Thyroid gland (tissue), 4 donors: ENCODE results near the gene WBP4. TPM values are rescaled to one million over a fixed set of nuclear protein-coding genes. Genes with fewer than 3 reads are reported as not detected.

Experiments used
- DNase-seq, 2 donors: peaks; one replicate each; pipeline ENCODE4 v3.0.0-alpha.2; 2019
- H3K27ac ChIP-seq, 3 donors: fragments of 200-600 bp; sonication (generic); 1 replicate in 2 of 3; 2 replicates in 1 of 3; pipeline ENCODE4 v1.5.1; 2016 to 2019; ENCODE audit warnings: mild to moderate bottlenecking in 1 of 3, moderate library complexity in 1 of 3
- H3K27me3 ChIP-seq: fragments of 200-600 bp; sonication (generic); one replicate; pipeline ENCODE4 v1.5.1; 2019
- H3K36me3 ChIP-seq, 2 donors: fragments of 200-600 bp; sonication (generic); one replicate each; pipeline ENCODE4 v1.5.1; 2016 to 2019
- H3K4me1 ChIP-seq, 2 donors: fragments of 200-600 bp; sonication (generic); one replicate each; pipeline ENCODE4 v1.5.1; 2017 to 2019
- H3K4me3 ChIP-seq, 3 donors: fragments of 200-600 bp; sonication (generic); replicated peaks in 1 of 3; 1 replicate in 2 of 3; 2 replicates in 1 of 3; pipeline ENCODE4 v1.5.1; 2016; ENCODE audit warnings: mild to moderate bottlenecking in 1 of 3
- H3K9me3 ChIP-seq: fragments of 200-600 bp; sonication (generic); one replicate; pipeline ENCODE4 v1.5.1; 2017
- POLR2A ChIP-seq, 2 donors: fragments of 450-650 bp; IDR thresholded peaks; one replicate each; pipeline ENCODE4 v1.6.1; 2017; ENCODE audit warnings: antibody characterized with exemption in 2 of 2, mild to moderate bottlenecking in 2 of 2, moderate library complexity in 1 of 2
- WGBS, 2 donors: methylation state at CpG; one replicate each; pipeline ENCODE4 v1.1.5; 2017; 5-methylcytosine and 5-hydroxymethylcytosine counted together
- intact Hi-C: fragments of 100-400 bp; cut with DNase I; formaldehyde crosslinking; loops from one replicate; pipeline ENCODE4 v1.15.1; 2023
- total RNA-seq, 4 donors: library from RNA; depleted of rRNA; stranded (reverse); fragments of >200 nt; gene quantifications; one replicate each; pipeline ENCODE4 v1.2.3, GENCODE V29; 2016
- TF ChIP-seq, protein P1 (sequence below), 6 experiments: fragments of 200-600 bp in 3 of 6; fragments of 450-650 bp in 3 of 6; sonication (generic) in 3 of 6; IDR thresholded peaks; one replicate each; pipeline ENCODE4 v1.5.1; 2016 to 2019; ENCODE audit warnings: antibody characterized with exemption in 6 of 6, mild to moderate bottlenecking in 2 of 6, inconsistent platforms in 1 of 6, moderate library complexity in 1 of 6

WBP4 gene
- total RNA-seq, 4 donors from 2014 or later: 9.4 to 19.2 (median 10.6) TPM

DNA sequence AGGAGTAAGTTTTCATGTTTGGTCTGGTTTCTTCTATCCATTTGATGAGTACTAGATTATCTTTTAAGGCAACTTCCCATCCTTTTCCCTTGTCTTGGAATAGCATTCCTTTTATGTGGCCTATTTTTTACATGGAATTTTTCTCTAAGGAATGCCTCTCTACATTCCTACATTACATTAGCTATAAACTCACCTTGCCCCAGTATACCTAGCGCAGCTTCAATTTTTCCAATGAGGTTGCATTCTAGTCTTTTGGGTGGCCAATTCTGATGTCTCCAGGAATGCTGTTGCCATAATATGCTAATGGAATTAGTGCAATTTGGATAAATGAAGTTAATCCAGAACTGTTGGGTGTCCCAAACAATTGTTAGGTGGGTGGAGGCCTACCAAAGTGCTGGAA lies 37.5 kb downstream of the WBP4 start:
- TF ChIP-seq POLR2A (IDR thresholded peaks at IDR 0.05): no peak
- TF ChIP-seq, protein P1, sequence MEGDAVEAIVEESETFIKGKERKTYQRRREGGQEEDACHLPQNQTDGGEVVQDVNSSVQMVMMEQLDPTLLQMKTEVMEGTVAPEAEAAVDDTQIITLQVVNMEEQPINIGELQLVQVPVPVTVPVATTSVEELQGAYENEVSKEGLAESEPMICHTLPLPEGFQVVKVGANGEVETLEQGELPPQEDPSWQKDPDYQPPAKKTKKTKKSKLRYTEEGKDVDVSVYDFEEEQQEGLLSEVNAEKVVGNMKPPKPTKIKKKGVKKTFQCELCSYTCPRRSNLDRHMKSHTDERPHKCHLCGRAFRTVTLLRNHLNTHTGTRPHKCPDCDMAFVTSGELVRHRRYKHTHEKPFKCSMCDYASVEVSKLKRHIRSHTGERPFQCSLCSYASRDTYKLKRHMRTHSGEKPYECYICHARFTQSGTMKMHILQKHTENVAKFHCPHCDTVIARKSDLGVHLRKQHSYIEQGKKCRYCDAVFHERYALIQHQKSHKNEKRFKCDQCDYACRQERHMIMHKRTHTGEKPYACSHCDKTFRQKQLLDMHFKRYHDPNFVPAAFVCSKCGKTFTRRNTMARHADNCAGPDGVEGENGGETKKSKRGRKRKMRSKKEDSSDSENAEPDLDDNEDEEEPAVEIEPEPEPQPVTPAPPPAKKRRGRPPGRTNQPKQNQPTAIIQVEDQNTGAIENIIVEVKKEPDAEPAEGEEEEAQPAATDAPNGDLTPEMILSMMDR (IDR thresholded peaks at IDR 0.05): no peak
- Histone ChIP-seq H3K4me3 (no peak overlapping the region), H3K27me3 (no peaks in the 10 kb centered on the region), H3K4me1 (no peaks in the 10 kb centered on the region), H3K36me3 (no peaks in the 10 kb centered on the region), H3K27ac (no peak overlapping the region), H3K9me3 (no peaks in the 10 kb centered on the region)
- no peak for DNase-seq
- 95 to 98% methylated on average over 1 of the region's 1 CpG for WGBS, 2 donors
- intact Hi-C loops: no loop called here

DNA sequence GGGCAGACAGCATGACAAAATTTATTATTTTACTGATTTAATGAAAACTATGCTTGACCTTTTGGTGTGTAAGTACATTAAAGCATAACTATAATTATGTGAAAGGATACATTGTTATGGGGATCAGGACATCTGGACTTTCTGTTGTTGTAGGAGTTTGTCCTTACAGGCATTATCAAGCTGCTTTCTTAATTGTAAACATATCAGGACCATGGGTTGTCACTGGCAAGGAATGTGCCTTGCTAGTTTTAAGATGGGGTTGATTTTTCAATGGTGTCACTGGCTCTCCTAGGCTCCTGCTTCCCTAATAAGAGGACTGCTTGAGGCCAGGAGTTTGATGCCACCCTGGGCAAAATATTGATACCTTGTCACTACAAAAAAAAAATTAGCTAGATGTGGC lies 38.7 kb downstream of the WBP4 start:
- intact Hi-C loops: no loop called here
- DNase-seq: no peak
- Histone ChIP-seq H3K4me1 (no peaks in the 10 kb centered on the region), H3K27me3 (no peaks in the 10 kb centered on the region), H3K36me3 (no peaks in the 10 kb centered on the region), H3K4me3 (no peak overlapping the region), H3K9me3 (no peaks in the 10 kb centered on the region), H3K27ac (no peak overlapping the region)
- TF ChIP-seq, protein P1 (IDR thresholded peaks at IDR 0.05): no peak
- no peak for TF ChIP-seq POLR2A (IDR thresholded peaks at IDR 0.05)

DNA sequence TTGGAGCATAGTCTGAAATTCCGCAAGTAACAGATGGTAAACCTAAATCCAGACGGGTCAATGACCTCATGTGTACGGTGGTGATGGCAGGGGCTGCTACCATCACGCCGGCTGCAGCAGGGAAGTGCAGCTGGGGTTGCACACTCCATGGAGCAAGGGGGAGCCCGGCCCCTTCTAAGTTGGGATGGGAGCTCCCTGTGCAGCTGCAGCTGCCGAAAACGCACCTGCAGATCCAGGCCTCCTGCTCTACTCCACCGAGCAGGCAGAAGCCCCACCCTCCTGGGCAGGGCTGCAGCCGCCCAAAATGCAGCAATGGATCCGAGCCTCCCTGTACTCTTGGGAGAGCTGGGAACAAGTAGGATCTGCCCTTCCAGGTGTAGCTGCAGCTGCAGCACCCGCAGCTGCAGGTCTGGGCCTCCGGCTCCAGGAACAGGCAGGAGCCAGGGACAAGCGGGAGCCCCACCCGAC lies 45.8 kb downstream of the WBP4 start:
- Histone ChIP-seq H3K4me1 (no peaks in the 10 kb centered on the region), H3K27me3 (no peaks in the 10 kb centered on the region), H3K9me3 (no peaks in the 10 kb centered on the region), H3K27ac (no peak overlapping the region), H3K36me3 (no peaks in the 10 kb centered on the region), H3K4me3 (no peak overlapping the region)
- 92 to 94% methylated on average over 7 to 9 of the region's 15 CpGs for WGBS, 2 donors
- DNase-seq: no peak
- no peak for TF ChIP-seq POLR2A (IDR thresholded peaks at IDR 0.05)
- TF ChIP-seq, protein P1 (IDR thresholded peaks at IDR 0.05): no peak
- intact Hi-C loops: no loop called here

DNA sequence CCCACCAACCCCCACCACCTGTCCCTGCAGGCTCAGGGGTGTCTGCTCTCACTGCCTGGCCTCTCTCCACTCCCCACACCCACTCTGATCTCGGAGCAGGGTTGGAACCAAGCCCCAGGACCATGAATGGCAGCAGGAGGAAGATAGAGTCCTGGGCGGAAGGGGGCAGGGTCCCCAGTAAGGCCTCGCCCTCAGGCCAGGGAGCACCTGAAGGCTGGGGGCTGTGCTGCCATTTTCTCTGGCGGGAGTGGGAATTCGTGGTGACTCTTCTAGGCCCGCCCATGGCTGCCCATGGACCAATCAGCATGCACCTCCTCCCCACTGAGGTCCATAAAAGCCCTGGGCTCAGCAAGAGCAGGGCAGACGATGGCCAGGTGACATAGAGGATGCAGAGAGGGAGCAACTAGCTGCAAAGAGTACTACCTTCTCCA lies 46.3 kb downstream of the WBP4 start:
- WGBS, 2 donors: 97 to 100% methylated on average over 2 to 3 of the region's 7 CpGs
- DNase-seq: no peak
- TF ChIP-seq POLR2A (IDR thresholded peaks at IDR 0.05): no peak
- intact Hi-C loops: no loop called here
- Histone ChIP-seq H3K9me3 (no peaks in the 10 kb centered on the region), H3K27me3 (no peaks in the 10 kb centered on the region), H3K27ac (no peak overlapping the region), H3K36me3 (no peaks in the 10 kb centered on the region), H3K4me3 (no peak overlapping the region), H3K4me1 (no peaks in the 10 kb centered on the region)

DNA sequence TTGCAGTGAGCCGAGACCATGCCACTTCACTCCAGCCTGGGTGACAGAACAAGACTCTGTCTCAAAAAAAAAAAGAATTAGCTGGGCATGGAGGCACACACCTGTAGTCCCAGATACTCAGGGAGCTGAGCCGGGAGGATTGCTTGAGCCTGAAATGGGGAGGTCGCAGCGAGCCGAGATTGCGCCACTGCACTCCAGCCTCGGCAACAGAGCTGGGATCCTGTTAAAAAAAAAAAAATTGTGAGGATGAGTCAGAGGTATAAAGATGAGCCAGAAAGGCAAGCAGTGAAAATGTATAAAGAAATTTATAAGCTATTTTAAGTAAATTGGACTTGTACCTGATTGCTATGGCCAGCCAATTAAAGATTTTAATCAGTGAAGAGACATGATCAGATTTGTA lies 50.1 kb downstream of the WBP4 start:
- Histone ChIP-seq H3K27ac (no peak overlapping the region), H3K36me3 (no peaks in the 10 kb centered on the region), H3K4me1 (no peaks in the 10 kb centered on the region), H3K9me3 (no peaks in the 10 kb centered on the region), H3K4me3 (no peak overlapping the region), H3K27me3 (no peaks in the 10 kb centered on the region)
- no peak for DNase-seq
- TF ChIP-seq, protein P1 (IDR thresholded peaks at IDR 0.05): no peak
- no peak for TF ChIP-seq POLR2A (IDR thresholded peaks at IDR 0.05)
- intact Hi-C loops: no loop called here
- 92 to 93% methylated on average over 7 of the region's 7 CpGs for WGBS, 2 donors

DNA sequence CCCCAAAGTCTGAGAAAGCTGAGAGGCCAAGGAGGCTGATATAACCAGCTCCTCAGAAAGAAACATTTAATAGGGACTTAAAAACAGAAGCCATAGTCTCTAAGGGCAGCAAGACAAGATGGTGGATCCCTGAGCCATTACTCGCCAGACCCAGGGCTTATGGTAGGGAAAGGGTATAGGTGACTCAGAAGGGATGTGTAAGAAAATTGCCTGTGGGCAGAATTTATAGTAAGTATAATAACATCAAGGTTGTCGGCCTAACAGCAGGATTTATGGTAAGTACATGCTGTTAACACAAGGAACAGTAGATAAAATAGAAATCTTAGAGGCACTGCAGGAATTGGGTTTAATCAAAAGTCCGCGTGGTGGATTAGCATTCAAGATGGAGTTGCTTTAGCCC lies 56.6 kb downstream of the WBP4 start:
- TF ChIP-seq POLR2A (IDR thresholded peaks at IDR 0.05): no peak
- TF ChIP-seq, protein P1 (IDR thresholded peaks at IDR 0.05): no peak
- Histone ChIP-seq H3K4me1 (no peaks in the 10 kb centered on the region), H3K27ac (no peak overlapping the region), H3K9me3 (no peaks in the 10 kb centered on the region), H3K27me3 (no peaks in the 10 kb centered on the region), H3K36me3 (no peaks in the 10 kb centered on the region), H3K4me3 (no peak overlapping the region)
- WGBS, 2 donors: 88 to 91% methylated on average over 4 of the region's 4 CpGs
- DNase-seq: no peak
- intact Hi-C loops: no loop called here
